Medulla oblongata (tissue), 1 donor: ENCODE results near the gene LASP1.
"Not testable (repeated sequence)": the region's sequence is repeated elsewhere in the genome, so short reads cannot be mapped to it uniquely, and the experiment has no call there.

ENCODE experiments used
- DNase-seq: peaks from one replicate; pipeline ENCODE4 v3.0.0-alpha.2; 2015; ENCODE audit errors: extremely low spot score

The LASP1 gene

DNA sequence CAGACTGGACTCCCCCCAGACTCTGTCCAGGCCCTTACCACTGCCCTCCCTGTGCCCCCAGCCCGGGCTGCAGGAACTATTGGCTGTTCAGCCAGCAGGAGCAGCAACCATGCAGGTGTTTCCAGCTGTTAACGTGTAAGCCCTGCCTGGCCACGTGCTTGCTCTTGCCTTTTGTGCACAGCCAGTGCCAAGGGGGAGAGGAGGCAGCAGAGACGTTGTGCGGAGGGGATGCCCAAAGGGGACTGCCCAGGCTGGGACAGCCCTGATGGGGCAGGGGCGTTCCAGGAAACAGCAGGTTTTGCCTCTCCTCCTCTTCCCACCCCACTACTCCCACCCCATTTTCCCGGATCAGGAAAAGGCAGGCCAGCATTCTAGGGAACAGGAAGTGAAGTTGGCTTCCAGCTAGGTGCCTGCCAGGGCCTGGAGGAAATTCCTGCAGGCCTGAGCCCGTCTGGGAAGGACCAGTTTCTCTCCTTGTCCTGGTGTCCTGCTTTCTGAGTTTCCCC, 38.9 kb downstream of the LASP1 start:
- DNase-seq: no peak

DNA sequence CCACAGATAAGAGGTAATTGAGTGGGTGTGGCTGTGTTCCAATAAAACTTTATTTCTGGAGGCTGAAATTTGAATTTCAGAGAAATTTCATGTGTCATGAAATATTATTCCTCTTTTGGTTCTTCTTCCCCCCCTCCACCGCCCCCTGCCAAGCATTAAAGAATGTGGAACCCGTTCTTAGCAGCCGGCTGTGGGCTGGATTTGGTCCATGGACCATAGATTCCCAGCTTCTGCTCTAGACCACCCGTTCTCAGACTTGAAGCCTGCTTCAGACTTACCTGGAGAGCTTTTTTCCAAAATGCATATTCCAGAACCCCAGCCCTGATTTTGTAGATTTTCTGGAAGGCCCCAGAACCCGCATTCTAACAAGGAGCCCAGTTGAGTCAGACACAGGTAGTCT, 40.5 kb downstream of the LASP1 start:
- no peak for DNase-seq

GRCh38 chr17:38911081-38911730, 41.3 kb downstream of the LASP1 start:
- no peak for DNase-seq

GRCh38 chr17:38911731-38912081, 41.8 kb downstream of the LASP1 start:
- DNase-seq: not testable (repeated sequence)

- DNase-seq: no peak
Measured at GRCh38 chr17:38912221-38912813, 42.5 kb downstream of the LASP1 start.

DNA sequence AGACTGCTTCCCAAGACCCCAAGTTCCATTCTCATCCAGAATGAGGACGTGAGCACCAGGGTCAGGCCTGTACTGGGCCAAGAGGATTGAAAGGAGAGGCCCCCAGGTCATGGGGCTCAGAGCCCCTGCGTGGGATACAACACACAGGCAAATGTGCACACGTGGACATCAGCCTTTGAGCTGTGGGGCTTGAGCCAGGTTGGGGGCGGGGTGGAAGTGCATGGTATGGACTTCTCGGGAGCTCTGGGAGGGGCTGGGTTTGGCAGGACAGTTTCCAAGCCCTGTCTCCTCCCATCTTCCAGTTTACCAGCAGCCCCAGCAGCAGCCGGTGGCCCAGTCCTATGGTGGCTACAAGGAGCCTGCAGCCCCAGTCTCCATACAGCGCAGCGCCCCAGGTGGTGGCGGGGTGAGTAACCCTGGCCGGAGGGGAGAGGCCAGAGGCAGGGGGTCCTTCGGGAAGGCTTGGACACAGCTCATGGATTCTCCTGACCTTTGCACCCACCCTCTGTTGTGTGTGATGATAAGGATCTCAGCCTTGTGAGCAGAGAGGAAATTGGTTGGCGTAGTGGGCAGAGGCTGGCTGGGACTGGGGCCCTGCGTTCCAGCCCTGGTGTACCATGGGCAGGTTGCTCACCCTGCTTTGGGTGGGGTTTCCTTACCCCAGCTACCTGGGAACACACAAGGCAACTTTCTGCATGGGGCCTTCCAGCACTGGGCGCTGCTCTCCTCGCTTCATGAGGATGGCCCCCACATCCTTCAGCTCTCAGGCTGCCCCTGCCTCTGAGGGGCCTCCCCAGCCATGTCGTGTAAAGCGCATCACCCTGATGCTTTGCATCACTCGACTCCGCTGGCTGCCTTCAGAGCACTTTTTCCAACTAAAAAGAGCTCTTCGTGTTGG, 45.1 kb downstream of the LASP1 start:
- no peak for DNase-seq

- no peak for DNase-seq
Measured at GRCh38 chr17:38915639-38915995, 45.8 kb downstream of the LASP1 start.

DNA sequence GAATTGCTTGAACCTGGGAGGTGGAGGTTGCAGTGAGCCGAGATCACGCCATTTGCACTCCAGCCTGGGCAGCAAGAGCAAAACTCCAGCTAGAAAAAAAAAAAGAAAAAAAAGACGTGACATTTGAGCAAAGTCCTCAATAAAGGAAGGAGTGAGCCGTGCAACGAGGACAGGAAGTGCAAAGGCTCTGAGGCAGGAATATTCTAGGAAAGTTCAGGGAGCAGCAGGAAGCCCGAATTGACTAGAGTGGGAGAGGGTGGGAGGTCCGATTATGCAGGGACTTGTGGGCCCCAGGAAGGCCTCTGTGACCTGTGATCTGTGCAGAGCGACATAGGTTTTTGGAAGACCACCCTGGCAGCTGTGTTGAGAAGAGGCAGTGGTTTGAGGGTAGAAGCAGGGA, 46.9 kb downstream of the LASP1 start:
- DNase-seq: no peak

GRCh38 chr17:38917259-38917658, 47.4 kb downstream of the LASP1 start:
- DNase-seq: no peak

DNA sequence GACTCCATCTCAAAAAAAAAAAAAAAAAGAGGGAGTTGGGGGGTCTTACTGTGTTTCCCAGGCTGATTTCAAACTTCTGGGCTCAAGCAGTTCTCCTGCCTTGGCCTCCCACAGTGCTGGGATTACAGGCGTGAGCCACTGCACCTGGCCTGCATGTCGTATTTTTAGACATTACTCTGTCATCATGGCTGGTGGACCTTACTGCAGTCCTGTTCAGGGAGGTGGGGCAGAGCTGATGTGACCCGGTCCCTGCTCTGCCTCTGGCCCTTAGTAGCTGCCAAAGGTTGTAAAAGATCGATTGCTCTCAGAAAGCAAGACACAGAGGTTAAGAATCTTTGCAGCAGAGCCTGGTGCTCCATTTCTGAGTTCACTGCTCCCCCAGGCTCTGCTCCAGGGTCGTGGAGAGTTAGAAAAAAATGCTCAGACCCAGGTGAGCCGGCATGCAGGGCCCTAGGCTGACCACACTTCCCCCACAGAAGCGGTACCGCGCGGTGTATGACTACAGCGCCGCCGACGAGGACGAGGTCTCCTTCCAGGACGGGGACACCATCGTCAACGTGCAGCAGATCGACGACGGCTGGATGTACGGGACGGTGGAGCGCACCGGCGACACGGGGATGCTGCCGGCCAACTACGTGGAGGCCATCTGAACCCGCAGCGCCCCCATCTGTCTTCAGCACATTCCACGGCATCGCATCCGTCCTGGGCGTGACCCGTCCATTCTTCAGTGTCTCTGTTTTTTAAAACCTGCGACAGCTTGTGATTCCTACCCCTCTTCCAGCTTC, 48.5 kb downstream of the LASP1 start:
- DNase-seq: no peak

DNA sequence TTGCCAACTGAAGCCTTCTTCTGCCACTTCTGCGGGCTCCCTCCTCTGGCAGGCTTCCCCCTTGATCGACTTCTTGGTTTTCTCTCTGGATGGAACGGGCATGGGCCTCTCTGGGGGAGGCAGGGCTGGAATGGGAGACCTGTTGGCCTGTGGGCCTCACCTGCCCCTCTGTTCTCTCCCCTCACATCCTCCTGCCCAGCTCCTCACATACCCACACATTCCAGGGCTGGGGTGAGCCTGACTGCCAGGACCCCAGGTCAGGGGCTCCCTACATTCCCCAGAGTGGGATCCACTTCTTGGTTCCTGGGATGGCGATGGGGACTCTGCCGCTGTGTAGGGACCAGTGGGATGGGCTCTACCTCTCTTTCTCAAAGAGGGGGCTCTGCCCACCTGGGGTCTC, 49.1 kb downstream of the LASP1 start:
- DNase-seq: no peak

- DNase-seq: no peak
Measured at GRCh38 chr17:38919316-38920078, 49.6 kb downstream of the LASP1 start.

GRCh38 chr17:38920374-38921291, 50.8 kb downstream of the LASP1 start:
- no peak for DNase-seq

- no peak for DNase-seq
Measured at GRCh38 chr17:38921756-38922411, 52.0 kb downstream of the LASP1 start.

DNA sequence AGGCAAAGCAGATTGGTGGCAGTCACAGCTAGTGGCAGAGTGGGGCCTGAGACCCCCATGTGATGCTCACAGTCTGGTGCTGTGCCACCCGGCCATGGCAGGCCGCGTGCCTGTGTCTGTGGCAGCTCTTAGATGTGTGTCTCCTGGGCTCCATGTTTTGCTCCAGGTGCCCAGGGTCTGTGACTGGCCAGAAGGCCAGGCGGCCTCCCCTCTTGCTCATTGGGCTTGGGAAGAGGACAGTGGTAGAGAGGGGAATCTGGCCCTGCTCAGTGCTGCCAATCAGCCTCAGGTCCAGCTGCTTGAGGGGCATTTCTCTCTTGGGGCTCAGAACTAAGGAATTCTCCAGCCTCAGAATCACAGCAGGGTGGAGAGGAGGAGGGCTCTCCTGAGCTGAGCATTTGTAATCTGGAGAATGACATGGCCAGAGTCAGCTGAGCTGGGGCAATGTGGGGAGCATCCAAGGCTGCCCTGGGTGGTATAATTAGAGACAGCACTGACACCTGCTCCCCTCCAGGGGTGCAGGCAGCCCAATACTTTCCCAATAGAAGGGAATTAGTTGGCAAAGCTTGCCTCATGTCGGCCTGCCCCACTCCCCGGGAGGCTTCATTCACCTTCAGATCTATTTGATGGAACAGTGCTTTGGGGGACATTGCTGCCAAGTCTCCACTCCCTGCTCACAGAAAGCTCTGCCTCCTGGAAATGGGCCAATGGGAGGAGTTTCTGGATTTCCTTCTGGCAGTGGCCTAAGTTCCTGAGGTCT, 52.9 kb downstream of the LASP1 start:
- peak; percentile 75 for DNase-seq

DNA sequence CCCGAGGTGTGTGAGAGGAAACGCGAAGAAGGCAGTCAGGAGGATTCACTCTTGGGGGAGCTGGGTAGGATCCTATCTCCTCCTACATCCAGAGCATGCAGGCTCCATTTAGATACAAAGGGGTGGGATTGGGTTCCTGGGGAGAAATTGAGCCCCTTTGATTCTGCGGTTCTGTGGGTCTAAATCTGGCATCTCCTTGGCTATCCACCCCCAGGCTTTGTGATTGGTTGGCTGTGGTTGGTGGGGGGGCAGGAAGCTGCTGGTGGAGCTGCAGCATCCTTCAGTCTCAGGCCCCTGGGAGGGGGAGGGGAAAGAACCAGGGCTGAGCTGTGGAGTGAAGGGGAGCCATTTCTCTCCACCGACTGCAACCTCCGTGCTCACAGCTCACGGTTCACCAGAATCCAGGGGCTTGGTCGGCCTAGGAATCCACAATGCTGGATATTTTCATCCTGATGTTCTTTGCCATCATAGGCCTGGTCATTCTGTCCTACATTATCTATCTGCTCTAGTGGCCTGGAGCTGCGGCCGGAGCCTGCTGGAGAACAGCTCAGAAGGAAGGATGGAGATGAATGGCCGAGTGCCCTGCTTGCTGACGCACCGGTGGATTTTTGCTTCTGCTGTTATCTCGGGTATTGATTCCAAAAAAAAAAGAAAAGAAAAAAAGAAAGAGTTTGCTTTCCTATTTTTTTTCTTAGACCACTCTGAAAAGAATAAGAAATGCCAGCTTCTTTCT, 55.6 kb downstream of the LASP1 start, which contains the start of gene LASP1NB:
Gene LASP1NB, plus strand, starts transcription at position 352 of the 733 bp plus-strand sequence.
- DNase-seq: peak; percentile 82

DNA sequence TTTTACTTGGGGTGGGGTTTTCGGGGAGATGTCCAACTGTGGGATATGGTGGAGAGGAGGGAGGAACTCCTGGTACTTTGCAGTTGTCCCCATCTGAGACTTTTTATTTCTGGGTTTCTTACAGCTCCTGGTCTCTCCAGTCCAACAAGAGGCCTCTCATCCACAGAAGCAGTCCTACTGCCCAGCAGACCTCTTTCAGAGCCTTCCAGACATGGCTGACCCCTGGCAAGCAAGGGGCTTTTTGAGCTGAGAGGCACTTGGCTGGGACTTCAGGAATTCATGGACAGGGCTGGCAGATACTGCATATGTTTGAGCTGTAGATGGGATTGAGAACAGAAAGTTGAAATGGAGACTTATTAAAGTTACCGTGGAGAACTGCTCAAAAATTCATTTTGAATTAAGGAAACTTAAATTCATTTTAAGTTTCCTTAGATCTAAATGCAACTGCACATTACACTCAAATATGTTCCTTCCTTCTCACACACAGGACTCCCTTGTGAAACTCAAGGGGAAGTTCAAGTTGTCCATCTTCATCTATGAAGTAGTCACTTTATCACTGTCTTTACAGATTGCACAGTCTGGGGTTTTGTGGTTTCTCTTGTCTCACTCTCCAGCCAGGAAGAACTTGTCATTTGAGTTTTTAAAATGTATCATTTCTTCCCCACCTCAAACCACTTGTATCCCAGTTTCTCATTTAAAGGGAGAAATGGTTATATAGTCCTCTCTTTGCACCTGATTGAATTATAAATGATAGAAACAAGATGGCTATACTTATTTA, 56.6 kb downstream of the LASP1 start:
- DNase-seq: peak; percentile 49
